ENCODE measurements around the gene NOL9. TPM values are rescaled to one million over a fixed set of nuclear protein-coding genes. Genes with fewer than 3 reads are reported as not detected.

The NOL9 gene
- total and polyA plus RNA-seq, 9 of the 15 experiments (the other 6 are each of a cell fraction or from before 2014, with no cell fraction given) = 5.6 to 76.5 (median 47.3) TPM

DNA sequence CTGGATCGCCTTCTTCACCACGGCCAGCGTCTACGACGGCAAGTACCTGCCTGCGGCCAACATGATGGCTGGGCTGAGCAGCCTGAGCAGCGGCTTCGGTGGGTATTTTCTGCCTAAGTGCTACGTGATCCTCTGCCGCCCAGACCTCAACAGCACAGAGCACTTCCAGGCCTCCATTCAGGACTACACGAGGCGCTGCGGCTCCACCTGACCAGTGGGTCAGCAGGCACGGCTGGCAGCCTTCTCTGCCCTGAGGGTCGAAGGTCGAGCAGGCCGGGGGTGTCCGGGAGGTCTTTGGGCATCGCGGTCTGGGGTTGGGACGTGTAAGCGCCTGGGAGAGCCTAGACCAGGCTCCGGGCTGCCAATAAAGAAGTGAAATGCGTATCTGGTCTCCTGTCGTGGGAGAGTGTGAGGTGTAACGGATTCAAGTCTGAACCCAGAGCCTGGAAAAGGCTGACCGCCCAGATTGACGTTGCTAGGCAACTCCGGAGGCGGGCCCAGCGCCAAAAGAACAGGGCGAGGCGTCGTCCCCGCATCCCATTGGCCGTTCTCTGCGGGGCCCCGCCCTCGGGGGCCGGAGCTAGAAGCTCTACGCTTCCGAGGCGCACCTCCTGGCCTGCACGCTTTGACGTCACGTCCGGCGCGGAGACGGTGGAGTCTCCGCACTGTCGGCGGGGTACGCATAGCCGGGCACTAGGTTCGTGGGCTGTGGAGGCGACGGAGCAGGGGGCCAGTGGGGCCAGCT, 25.2 kb upstream of the NOL9 start, which contains the start of gene ZBTB48 (continued):
- TF ChIP-seq, protein P1, sequence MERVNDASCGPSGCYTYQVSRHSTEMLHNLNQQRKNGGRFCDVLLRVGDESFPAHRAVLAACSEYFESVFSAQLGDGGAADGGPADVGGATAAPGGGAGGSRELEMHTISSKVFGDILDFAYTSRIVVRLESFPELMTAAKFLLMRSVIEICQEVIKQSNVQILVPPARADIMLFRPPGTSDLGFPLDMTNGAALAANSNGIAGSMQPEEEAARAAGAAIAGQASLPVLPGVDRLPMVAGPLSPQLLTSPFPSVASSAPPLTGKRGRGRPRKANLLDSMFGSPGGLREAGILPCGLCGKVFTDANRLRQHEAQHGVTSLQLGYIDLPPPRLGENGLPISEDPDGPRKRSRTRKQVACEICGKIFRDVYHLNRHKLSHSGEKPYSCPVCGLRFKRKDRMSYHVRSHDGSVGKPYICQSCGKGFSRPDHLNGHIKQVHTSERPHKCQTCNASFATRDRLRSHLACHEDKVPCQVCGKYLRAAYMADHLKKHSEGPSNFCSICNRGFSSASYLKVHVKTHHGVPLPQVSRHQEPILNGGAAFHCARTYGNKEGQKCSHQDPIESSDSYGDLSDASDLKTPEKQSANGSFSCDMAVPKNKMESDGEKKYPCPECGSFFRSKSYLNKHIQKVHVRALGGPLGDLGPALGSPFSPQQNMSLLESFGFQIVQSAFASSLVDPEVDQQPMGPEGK (CRISPR knock-in tag; IDR thresholded peaks at IDR 0.05; ENCODE audit: borderline replicate concordance) = no peak
- TF ChIP-seq ZNF165 (CRISPR knock-in tag; IDR thresholded peaks at IDR 0.05; ENCODE audit: borderline replicate concordance) (no peak), PTRF (tag; IDR thresholded peaks at IDR 0.05) (no peak), NFIX (CRISPR knock-in tag; IDR thresholded peaks at IDR 0.05; ENCODE audit: low read depth) (no peak), FOXJ3 (CRISPR knock-in tag; IDR thresholded peaks at IDR 0.05) (no peak), CEBPB (tag; IDR thresholded peaks at IDR 0.05) (no peak), ZNF764 (CRISPR knock-in tag; IDR thresholded peaks at IDR 0.05; ENCODE audit: low read depth) (no peak), TCFL5 (CRISPR knock-in tag; conservative IDR thresholded peaks at IDR 0.05) (no peak), ZFP36 (IDR thresholded peaks at IDR 0.05; ENCODE audit: low read depth, low read length, partially characterized antibody) (no peak), JUN (IDR thresholded peaks at IDR 0.05; ENCODE audit: borderline replicate concordance, low read depth, low read length) (no peak), JUN (CRISPR knock-in tag; IDR thresholded peaks at IDR 0.05; ENCODE audit: borderline replicate concordance) (no peak), EP400 (IDR thresholded peaks at IDR 0.05) (no peak; the same call in 1 of the 2 replicates), PURB (CRISPR knock-in tag; IDR thresholded peaks at IDR 0.05; ENCODE audit: low read depth) (0 out of 2 replicates have a peak, but pooled peaks have one; percentile 32), MTA2 (IDR thresholded peaks at IDR 0.05; ENCODE audit: low read depth) (no peak), E2F3 (CRISPR knock-in tag; IDR thresholded peaks at IDR 0.05) (no peak), SAFB2 (IDR thresholded peaks at IDR 0.05; ENCODE audit: borderline replicate concordance, low read depth, low read length, severe bottlenecking) (no peak), MTA1 (IDR thresholded peaks at IDR 0.05; ENCODE audit: borderline replicate concordance) (peak; percentile 61; the same call in 1 of the 2 replicates), NUFIP1 (IDR thresholded peaks at IDR 0.05; ENCODE audit: partially characterized antibody) (no peak), ZC3H8 (IDR thresholded peaks at IDR 0.05) (no peak), BCL6 (CRISPR knock-in tag; IDR thresholded peaks at IDR 0.05) (no peak)
- TF ChIP-seq, protein P2, sequence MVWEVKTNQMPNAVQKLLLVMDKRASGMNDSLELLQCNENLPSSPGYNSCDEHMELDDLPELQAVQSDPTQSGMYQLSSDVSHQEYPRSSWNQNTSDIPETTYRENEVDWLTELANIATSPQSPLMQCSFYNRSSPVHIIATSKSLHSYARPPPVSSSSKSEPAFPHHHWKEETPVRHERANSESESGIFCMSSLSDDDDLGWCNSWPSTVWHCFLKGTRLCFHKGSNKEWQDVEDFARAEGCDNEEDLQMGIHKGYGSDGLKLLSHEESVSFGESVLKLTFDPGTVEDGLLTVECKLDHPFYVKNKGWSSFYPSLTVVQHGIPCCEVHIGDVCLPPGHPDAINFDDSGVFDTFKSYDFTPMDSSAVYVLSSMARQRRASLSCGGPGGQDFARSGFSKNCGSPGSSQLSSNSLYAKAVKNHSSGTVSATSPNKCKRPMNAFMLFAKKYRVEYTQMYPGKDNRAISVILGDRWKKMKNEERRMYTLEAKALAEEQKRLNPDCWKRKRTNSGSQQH (CRISPR knock-in tag; IDR thresholded peaks at IDR 0.05) = no peak
- TF ChIP-seq, protein P3, sequence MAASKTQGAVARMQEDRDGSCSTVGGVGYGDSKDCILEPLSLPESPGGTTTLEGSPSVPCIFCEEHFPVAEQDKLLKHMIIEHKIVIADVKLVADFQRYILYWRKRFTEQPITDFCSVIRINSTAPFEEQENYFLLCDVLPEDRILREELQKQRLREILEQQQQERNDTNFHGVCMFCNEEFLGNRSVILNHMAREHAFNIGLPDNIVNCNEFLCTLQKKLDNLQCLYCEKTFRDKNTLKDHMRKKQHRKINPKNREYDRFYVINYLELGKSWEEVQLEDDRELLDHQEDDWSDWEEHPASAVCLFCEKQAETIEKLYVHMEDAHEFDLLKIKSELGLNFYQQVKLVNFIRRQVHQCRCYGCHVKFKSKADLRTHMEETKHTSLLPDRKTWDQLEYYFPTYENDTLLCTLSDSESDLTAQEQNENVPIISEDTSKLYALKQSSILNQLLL (CRISPR knock-in tag; IDR thresholded peaks at IDR 0.05; ENCODE audit: borderline replicate concordance) = no peak
- TF ChIP-seq, protein P4, sequence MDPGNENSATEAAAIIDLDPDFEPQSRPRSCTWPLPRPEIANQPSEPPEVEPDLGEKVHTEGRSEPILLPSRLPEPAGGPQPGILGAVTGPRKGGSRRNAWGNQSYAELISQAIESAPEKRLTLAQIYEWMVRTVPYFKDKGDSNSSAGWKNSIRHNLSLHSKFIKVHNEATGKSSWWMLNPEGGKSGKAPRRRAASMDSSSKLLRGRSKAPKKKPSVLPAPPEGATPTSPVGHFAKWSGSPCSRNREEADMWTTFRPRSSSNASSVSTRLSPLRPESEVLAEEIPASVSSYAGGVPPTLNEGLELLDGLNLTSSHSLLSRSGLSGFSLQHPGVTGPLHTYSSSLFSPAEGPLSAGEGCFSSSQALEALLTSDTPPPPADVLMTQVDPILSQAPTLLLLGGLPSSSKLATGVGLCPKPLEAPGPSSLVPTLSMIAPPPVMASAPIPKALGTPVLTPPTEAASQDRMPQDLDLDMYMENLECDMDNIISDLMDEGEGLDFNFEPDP (CRISPR knock-in tag; IDR thresholded peaks at IDR 0.05) = no peak
- TF ChIP-seq, protein P5, sequence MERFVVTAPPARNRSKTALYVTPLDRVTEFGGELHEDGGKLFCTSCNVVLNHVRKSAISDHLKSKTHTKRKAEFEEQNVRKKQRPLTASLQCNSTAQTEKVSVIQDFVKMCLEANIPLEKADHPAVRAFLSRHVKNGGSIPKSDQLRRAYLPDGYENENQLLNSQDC (CRISPR knock-in tag; IDR thresholded peaks at IDR 0.05) = no peak
